K562 (cell line): Measurements from ENCODE around the gene CCNY. TPM values are rescaled to one million over a fixed set of nuclear protein-coding genes. Genes with fewer than 3 reads are reported as not detected.

Source experiments
- ATAC-seq: fragments of 200-7000 bp; cut with Tn5 transposase; 3 replicates; pipeline ENCODE4 v1.9.1; 2020; ENCODE audit warnings: moderate library complexity
- BruUV-seq: library from RNA; stranded (reverse); fragments of 400-500 nt; replicated peaks from 2 replicates; lab custom pipeline; 2021; lab: Mats Ljungman, UMichigan
- CTCF ChIA-PET: fragments of 300-600 bp; formaldehyde crosslinking; extraction: SDS; loops from one replicate; lab custom pipeline; 2021; ENCODE audit warnings: low intra/inter-chr PET ratio; lab: Yijun Ruan, JAX
- POLR2A ChIA-PET: fragments of 300-600, 350-650 bp; sonication (Branson Sonifier 250); formaldehyde crosslinking; extraction: SDS; loops from one replicate; lab custom pipeline; 2021; ENCODE audit warnings: antibody characterized with exemption, inconsistent platforms; lab: Yijun Ruan, JAX
- DNase-seq, 4 experiments: peaks; one replicate each; pipeline versions ENCODE4 v3.0.0 to v3.0.0-alpha.2; 2011 to 2018; ENCODE audit warnings: low spot score in 3 of 4, mixed read lengths in 3 of 4; ENCODE audit errors: extremely low read depth in 1 of 4
- FAIRE-seq: peaks from 2 replicates; lab custom pipeline; 2011; peaks lifted over from hg19 to GRCh38; lab: Jason Lieb, UNC
- H2AFZ ChIP-seq: 2 replicates; pipeline ENCODE4 v1.6.0; 2011; ENCODE audit warnings: low read depth, low read length, control low read depth, inconsistent platforms
- H3K27ac ChIP-seq: fragments of 200-600 bp; 3 replicates; pipeline ENCODE4 v1.8.0; 2011; ENCODE audit warnings: low read depth, mild to moderate bottlenecking, control low read depth, inconsistent platforms, low read length, moderate library complexity, mixed read lengths; ENCODE audit errors: extremely low read depth
- H3K27me3 ChIP-seq, 2 experiments: fragments of 300-600 bp in 1 of 2; 2 replicates in 1 of 2; 3 replicates in 1 of 2; pipeline versions ENCODE4 v1.6.0 to v1.8.0; 2011; ENCODE audit warnings: inconsistent platforms in 2 of 2, low read length in 2 of 2, mild to moderate bottlenecking in 1 of 2, mixed read lengths in 1 of 2, moderate library complexity in 1 of 2; ENCODE audit not compliant: control insufficient read depth in 2 of 2, insufficient read depth in 2 of 2
- H3K36me3 ChIP-seq: fragments of 300-600 bp; 3 replicates; pipeline ENCODE4 v1.8.0; 2011; ENCODE audit warnings: mild to moderate bottlenecking, low read length, inconsistent platforms; ENCODE audit not compliant: control insufficient read depth, insufficient read depth
- H3K4me1 ChIP-seq, 2 experiments: fragments of 200-600 bp in 1 of 2; replicated peaks in 1 of 2; 2 replicates in 1 of 2; 3 replicates in 1 of 2; pipeline versions ENCODE4 v1.5.1 to v1.8.0; 2011; ENCODE audit warnings: inconsistent platforms in 2 of 2, low read length in 2 of 2, mild to moderate bottlenecking in 1 of 2, mixed read lengths in 1 of 2, moderate library complexity in 1 of 2; ENCODE audit not compliant: control insufficient read depth in 2 of 2, insufficient read depth in 2 of 2
- H3K4me2 ChIP-seq: 2 replicates; pipeline ENCODE4 v1.6.1; 2011; ENCODE audit warnings: low read length, control low read depth, inconsistent platforms, mixed read lengths; ENCODE audit not compliant: insufficient read depth
- H3K4me3 ChIP-seq: fragments of 200-600 bp; sonication (generic), shearing (Covaris generic); 2 replicates; pipeline ENCODE4 v1.5.1; 2016; ENCODE audit warnings: control low read depth, inconsistent platforms
- H3K79me2 ChIP-seq: fragments of 200-600 bp; 3 replicates; pipeline ENCODE4 v1.8.0; 2011; ENCODE audit warnings: low read length, inconsistent platforms; ENCODE audit not compliant: control insufficient read depth, insufficient read depth
- H3K9ac ChIP-seq, 2 experiments: 2 replicates each; pipeline versions ENCODE4 v1.6.0 to v1.6.1; 2011; ENCODE audit warnings: low read depth in 2 of 2, low read length in 2 of 2, control low read depth in 1 of 2, inconsistent platforms in 1 of 2, mild to moderate bottlenecking in 1 of 2, mixed read lengths in 1 of 2; ENCODE audit not compliant: insufficient read depth in 1 of 2
- H3K9me1 ChIP-seq: one replicate; pipeline ENCODE4 v1.6.0; 2011; ENCODE audit warnings: inconsistent platforms, mild to moderate bottlenecking, low read length, moderate library complexity; ENCODE audit not compliant: control insufficient read depth, insufficient read depth
- H3K9me3 ChIP-seq: replicated peaks from 2 replicates; pipeline ENCODE4 v1.5.1; 2011; ENCODE audit warnings: low read depth, low read length, inconsistent platforms; ENCODE audit not compliant: control insufficient read depth, insufficient read depth
- H4K20me1 ChIP-seq: replicated peaks from 2 replicates; pipeline ENCODE4 v1.6.1; 2011; ENCODE audit warnings: low read length, inconsistent platforms, mixed read lengths; ENCODE audit not compliant: control insufficient read depth, insufficient read depth
- CHCHD3 ChIP-seq: fragments of 250-450 bp; sonication (Bioruptor Pico); IDR thresholded peaks from 2 replicates; pipeline ENCODE4 v2.1.2; 2022; ENCODE audit warnings: mild to moderate bottlenecking
- CTBP1 ChIP-seq: fragments of 450-650 bp; IDR thresholded peaks from 2 replicates; pipeline ENCODE4 v1.6.1; 2016; ENCODE audit warnings: borderline replicate concordance
- FOSL1 ChIP-seq: fragments of 200-800 bp; sonication (Bioruptor generic); conservative IDR thresholded peaks from 2 replicates; pipeline ENCODE4 v1.6.1; 2016; ENCODE audit warnings: missing genetic modification characterization, missing compliant biosample characterization
- JUND ChIP-seq, 2 experiments: IDR thresholded peaks; 2 replicates in 1 of 2; 3 replicates in 1 of 2; pipeline ENCODE4 v1.6.1; 2011; ENCODE audit warnings: borderline replicate concordance in 2 of 2, low read depth in 2 of 2, low read length in 2 of 2, improper control_type of control experiment in 1 of 2, missing biosample characterization in 1 of 2, missing genetic modification characterization in 1 of 2, missing genetic modification reagents in 1 of 2
- KLF1 ChIP-seq: fragments of 450-650 bp; IDR thresholded peaks from 2 replicates; pipeline ENCODE4 v1.6.1; 2016; ENCODE audit warnings: missing genetic modification characterization, missing compliant biosample characterization
- PHB2 ChIP-seq: fragments of 450-650 bp; IDR thresholded peaks from 2 replicates; pipeline ENCODE4 v1.6.1; 2017; ENCODE audit warnings: low read depth
- PKNOX1 ChIP-seq: fragments of 450-650 bp; IDR thresholded peaks from 2 replicates; pipeline ENCODE4 v1.6.1; 2016
- RCOR1 ChIP-seq, 2 experiments: IDR thresholded peaks; 2 replicates each; pipeline ENCODE4 v1.6.1; 2012; ENCODE audit warnings: low read depth in 2 of 2, low read length in 2 of 2, borderline replicate concordance in 1 of 2, improper control_type of control experiment in 1 of 2
- SPI1 ChIP-seq: IDR thresholded peaks from 2 replicates; pipeline ENCODE4 v1.6.1; 2011; ENCODE audit warnings: low read depth, low read length, control low read depth, borderline replicate concordance
- ZFP30 ChIP-seq: fragments of 250-450 bp; sonication (Bioruptor Pico); IDR thresholded peaks from 2 replicates; pipeline ENCODE4 v1.8.0; 2022; ENCODE audit warnings: moderate library complexity, mild to moderate bottlenecking, inconsistent platforms, borderline replicate concordance
- ZNF263 ChIP-seq: sonication (generic); formaldehyde crosslinking; IDR thresholded peaks from 2 replicates; pipeline ENCODE4 v1.8.0; 2022; ENCODE audit warnings: mild to moderate bottlenecking, missing genetic modification reagents, borderline replicate concordance
- WGBS: fragments of 100-300 bp; shearing (Covaris generic); methylation state at CpG from one replicate; pipeline ENCODE4 v1.1.6; 2016; ENCODE audit warnings: low coverage, mixed read lengths; ENCODE audit not compliant: insufficient coverage; ENCODE audit errors: missing lambda C conversion rate; 5-methylcytosine and 5-hydroxymethylcytosine counted together
- in situ Hi-C: fragments of 300-500 bp; cut with MboI; formaldehyde crosslinking; loops from 4 replicates; pipeline ENCODE4 v1.15.0; 2018; ENCODE audit warnings: inconsistent platforms, mixed read lengths
- intact Hi-C: fragments of 100-400 bp; cut with micrococcal nuclease; formaldehyde crosslinking; loops from 2 replicates; pipeline ENCODE4 v1.14.2; 2022
- polyA plus RNA-seq, 8 experiments: library from polyadenylated mRNA; depleted of rRNA in 4 of 8; stranded (reverse) in 5 of 8; unstranded in 3 of 8; fragments of >200 nt; fragmentation: Nextera tagmentation in 2 of 8; fragmentation: Illumina TruSeq in 1 of 8; extraction: Ambion mirVana in 2 of 8; extraction: Trizol in 1 of 8; gene quantifications; 2 replicates each; pipeline versions ENCODE4 v1.2.1 to v1.2.3, GENCODE V29; 2011 to 2014; ENCODE audit warnings: inconsistent platforms in 1 of 8, missing spikeins in 1 of 8
- total RNA-seq, 7 experiments: library from RNA; depleted of rRNA in 6 of 7; stranded (reverse); fragments of >200 nt in 6 of 7; fragmentation: Illumina TruSeq in 2 of 7; extraction: Trizol in 2 of 7; gene quantifications; 2 replicates each; pipeline versions ENCODE4 v1.2.1 to v1.2.3, GENCODE V29; 2011 to 2021; ENCODE audit warnings: low replicate concordance in 1 of 7
- TF ChIP-seq, protein P1 (sequence below), 2 experiments: fragments of 450-650 bp in 1 of 2; sonication (generic) in 1 of 2; formaldehyde crosslinking in 1 of 2; IDR thresholded peaks in 1 of 2; conservative IDR thresholded peaks in 1 of 2; 2 replicates each; pipeline versions ENCODE4 v1.6.1 to v1.8.1; 2016 to 2023; ENCODE audit warnings: mild to moderate bottlenecking in 2 of 2, moderate library complexity in 2 of 2, inconsistent platforms in 1 of 2, missing genetic modification reagents in 1 of 2

CCNY gene
- total and polyA plus RNA-seq, 9 of the 15 experiments (the other 6 are each of a cell fraction or from before 2014, with no cell fraction given) = 8.4 to 109 (median 38.6) TPM

GRCh38 chr10:35300063-35300699 lies 36.1 kb upstream of the CCNY start:
- Histone ChIP-seq H4K20me1 (no peaks in the 10 kb centered on the region), H3K9ac (no peak overlapping the region), H3K27ac (no peak overlapping the region), H3K9me3 (no peaks in the 10 kb centered on the region), H3K4me1 (no peaks in the 10 kb centered on the region; a peak in 1 of 5 replicates), H3K27me3 (peaks cover 0 to 4% of the 10 kb centered on the region in 2 experiments; a peak in 3 of 5 replicates)
- POLR2A ChIA-PET = interaction anchor here (0.6 to 1.5 kb wide), 3 partner anchors 24 to 30 kb away, joined by 3 to 5 read pairs (median 3); no protein-coding TSS in a partner anchor
- in situ Hi-C loops = no loop called here
- FAIRE-seq (peak; percentile 71), DNase-seq (peak; percentile 37 to 70 (median 48))
- TF ChIP-seq PHB2 (no peak), PKNOX1 (peak; percentile 29; the same call in 1 of the 2 replicates), JUND (IDR thresholded peaks at IDR 0.05; ENCODE audit: borderline replicate concordance, low read depth, low read length) (peak; percentile 25; the same call in 1 of the 2 replicates), JUND (tag; IDR thresholded peaks at IDR 0.05; ENCODE audit: borderline replicate concordance, low read depth, low read length) (no peak), ZFP30 (CRISPR knock-in tag) (no peak), CTBP1 (peak; percentile 98), CHCHD3 (CRISPR knock-in tag) (no peak), FOSL1 (tag) (0 out of 2 replicates have a peak, but pooled peaks have one; percentile 20), ZNF263 (peak; percentile 88; the same call in 1 of the 2 replicates), SPI1 (0 out of 2 replicates have a peak, but pooled peaks have one; percentile 32), KLF1 (tag) (0 out of 2 replicates have a peak, but pooled peaks have one; percentile 49), RCOR1 (IDR thresholded peaks at IDR 0.05; ENCODE audit: borderline replicate concordance in 1 of 2, low read depth in 2 of 2, low read length in 2 of 2) (peak in 1 of 2 experiments; percentile 93; a peak in 3 of 4 replicates)
- TF ChIP-seq, protein P1, sequence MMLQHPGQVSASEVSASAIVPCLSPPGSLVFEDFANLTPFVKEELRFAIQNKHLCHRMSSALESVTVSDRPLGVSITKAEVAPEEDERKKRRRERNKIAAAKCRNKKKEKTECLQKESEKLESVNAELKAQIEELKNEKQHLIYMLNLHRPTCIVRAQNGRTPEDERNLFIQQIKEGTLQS (IDR thresholded peaks at IDR 0.05) = peak; percentile 54; the same call in 1 of the 2 replicates
- TF ChIP-seq, protein P1 (CRISPR knock-in tag; conservative IDR thresholded peaks at IDR 0.05) = no peak
- TF ChIP-seq, all 486 proteins: peak for 9
- ATAC-seq = peak; percentile 96
- WGBS = 9% methylated on average over 10 of the region's 11 CpGs
- H3K4me3 ChIP-seq = no peak overlapping the region
- no peaks in the 10 kb centered on the region for H3K36me3 ChIP-seq
- no peak overlapping the region for H2AFZ ChIP-seq
- intact Hi-C loops = no loop called here
- H3K9me1 ChIP-seq = no peaks in the 10 kb centered on the region
- no TSS peak for BruUV-seq
- CTCF ChIA-PET = no interaction called here
- H3K4me2 ChIP-seq = 0 out of 2 replicates have a peak overlapping the region, but pooled peaks have one; percentile 32
- no peaks in the 10 kb centered on the region for H3K79me2 ChIP-seq
